ENCODE data around the gene WNT2B. TPM values are rescaled to one million over a fixed set of nuclear protein-coding genes. Genes with fewer than 3 reads are reported as not detected.
A peak's percentile ranks its signal among the peaks of the same experiment; 100 is the strongest.

Gene WNT2B
- total RNA-seq, 2 donors from 2014 or later: 4.3 to 5.9 TPM

DNA sequence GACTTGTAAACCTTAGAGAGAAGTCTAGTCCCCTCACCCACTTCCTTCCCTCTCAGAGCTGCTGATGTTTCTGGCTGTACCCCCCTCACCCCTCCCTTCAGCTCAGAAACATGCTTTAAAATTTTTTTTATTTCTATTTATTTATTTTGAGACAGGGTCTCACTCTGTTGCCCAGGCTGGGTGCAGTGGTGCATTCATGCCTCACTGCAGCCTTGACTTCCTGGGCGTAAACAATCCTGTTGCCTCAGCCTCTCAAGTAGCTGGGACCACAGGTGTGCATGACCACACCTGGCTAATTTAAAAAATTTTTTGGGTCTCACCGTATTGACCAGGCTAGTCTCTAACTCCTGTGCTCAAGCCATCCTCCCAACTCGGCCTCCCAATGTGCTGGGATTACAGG lies 2.9 kb upstream of the WNT2B start:
- no peaks in the 10 kb centered on the region for H3K36me3 ChIP-seq
- intact Hi-C loops (cut with DNase I): no loop called here
- no peak overlapping the region for H3K9ac ChIP-seq (ENCODE audit: low read depth in 2 of 2, low read length in 2 of 2)
- no peak overlapping the region for H3K27ac ChIP-seq
- no peak for DNase-seq
- no peaks in the 10 kb centered on the region for H3K9me3 ChIP-seq
- TF ChIP-seq, protein P1, sequence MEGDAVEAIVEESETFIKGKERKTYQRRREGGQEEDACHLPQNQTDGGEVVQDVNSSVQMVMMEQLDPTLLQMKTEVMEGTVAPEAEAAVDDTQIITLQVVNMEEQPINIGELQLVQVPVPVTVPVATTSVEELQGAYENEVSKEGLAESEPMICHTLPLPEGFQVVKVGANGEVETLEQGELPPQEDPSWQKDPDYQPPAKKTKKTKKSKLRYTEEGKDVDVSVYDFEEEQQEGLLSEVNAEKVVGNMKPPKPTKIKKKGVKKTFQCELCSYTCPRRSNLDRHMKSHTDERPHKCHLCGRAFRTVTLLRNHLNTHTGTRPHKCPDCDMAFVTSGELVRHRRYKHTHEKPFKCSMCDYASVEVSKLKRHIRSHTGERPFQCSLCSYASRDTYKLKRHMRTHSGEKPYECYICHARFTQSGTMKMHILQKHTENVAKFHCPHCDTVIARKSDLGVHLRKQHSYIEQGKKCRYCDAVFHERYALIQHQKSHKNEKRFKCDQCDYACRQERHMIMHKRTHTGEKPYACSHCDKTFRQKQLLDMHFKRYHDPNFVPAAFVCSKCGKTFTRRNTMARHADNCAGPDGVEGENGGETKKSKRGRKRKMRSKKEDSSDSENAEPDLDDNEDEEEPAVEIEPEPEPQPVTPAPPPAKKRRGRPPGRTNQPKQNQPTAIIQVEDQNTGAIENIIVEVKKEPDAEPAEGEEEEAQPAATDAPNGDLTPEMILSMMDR (IDR thresholded peaks at IDR 0.05): no peak
- H3K4me1 ChIP-seq: no peaks in the 10 kb centered on the region
- peaks cover 23% of the 10 kb centered on the region for H3K27me3 ChIP-seq
- no peak overlapping the region for H3K4me3 ChIP-seq

DNA sequence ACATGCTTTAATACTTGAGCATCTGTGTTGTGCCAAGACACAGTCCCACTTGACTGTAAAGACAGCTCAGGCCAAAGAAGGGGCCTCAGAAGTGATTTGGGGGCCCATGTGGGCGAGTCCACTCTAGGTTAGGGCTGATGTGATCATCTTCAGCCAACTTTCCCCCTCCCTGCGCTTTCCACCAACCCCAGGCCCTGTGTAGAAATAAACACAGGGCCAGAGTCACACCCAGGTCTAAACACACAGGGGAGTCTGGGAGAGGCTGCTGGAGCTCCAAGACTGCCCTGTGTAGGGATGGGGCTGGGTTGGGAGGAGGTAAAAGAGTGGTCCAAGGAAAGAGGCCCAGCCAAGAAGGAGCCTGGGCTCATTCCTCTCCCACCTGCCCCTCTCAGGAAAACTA lies 2.5 kb upstream of the WNT2B start:
- Histone ChIP-seq H3K9ac (ENCODE audit: low read depth in 2 of 2, low read length in 2 of 2) (no peak overlapping the region), H3K4me1 (no peaks in the 10 kb centered on the region), H3K27me3 (peaks cover 23% of the 10 kb centered on the region), H3K36me3 (no peaks in the 10 kb centered on the region), H3K9me3 (no peaks in the 10 kb centered on the region), H3K27ac (no peak overlapping the region), H3K4me3 (no peak overlapping the region)
- intact Hi-C loops (cut with DNase I): no loop called here
- no peak for DNase-seq
- TF ChIP-seq, protein P1 (IDR thresholded peaks at IDR 0.05): no peak

DNA sequence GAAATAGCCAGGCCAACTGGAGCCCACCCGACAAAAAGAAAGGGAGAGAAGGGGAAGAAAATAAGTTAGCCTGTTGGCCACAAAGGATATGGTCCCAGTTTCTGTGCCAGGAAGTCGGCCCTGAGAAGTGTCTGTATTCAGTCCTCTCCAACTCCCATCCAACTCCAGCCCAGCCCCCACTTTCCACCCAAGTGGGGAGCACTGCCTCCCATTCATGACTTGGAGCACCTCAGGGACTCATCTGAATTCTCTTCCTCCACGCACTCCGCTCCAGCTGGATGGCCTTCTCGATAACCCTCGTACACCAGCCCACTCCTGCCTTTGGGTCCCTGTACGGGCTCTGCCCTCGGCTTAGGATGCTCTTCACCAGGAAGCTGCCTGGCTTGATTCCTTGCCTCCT lies 2.0 kb upstream of the WNT2B start:
- Histone ChIP-seq H3K9me3 (no peaks in the 10 kb centered on the region), H3K36me3 (no peaks in the 10 kb centered on the region), H3K9ac (ENCODE audit: low read depth in 2 of 2, low read length in 2 of 2) (no peak overlapping the region), H3K27ac (no peak overlapping the region), H3K27me3 (peaks cover 23% of the 10 kb centered on the region), H3K4me1 (no peaks in the 10 kb centered on the region), H3K4me3 (no peak overlapping the region)
- TF ChIP-seq, protein P1 (IDR thresholded peaks at IDR 0.05): no peak
- intact Hi-C loops (cut with DNase I): no loop called here
- no peak for DNase-seq

DNA sequence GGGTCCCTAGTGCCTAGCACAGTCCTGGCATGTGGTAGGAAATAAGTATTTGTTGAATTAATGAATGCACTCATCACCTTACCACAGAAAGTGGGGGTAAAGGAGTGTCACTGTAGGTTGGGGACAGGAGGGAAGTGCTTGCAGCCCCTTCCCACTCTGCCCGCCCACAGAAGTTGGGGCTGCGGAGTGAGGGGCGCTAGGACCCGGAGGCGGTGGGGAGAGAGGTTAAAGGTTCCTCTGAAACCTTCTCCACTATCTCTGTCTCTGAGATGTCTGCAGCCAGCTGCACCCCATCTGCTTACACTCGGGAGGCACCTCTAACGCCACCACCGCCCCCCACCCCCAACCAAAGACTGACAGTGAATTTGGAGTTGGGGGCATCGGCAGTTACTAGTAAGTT lies 1.4 kb upstream of the WNT2B start:
- Histone ChIP-seq H3K9me3 (no peaks in the 10 kb centered on the region), H3K9ac (ENCODE audit: low read depth in 2 of 2, low read length in 2 of 2) (no peak overlapping the region), H3K27ac (no peak overlapping the region), H3K4me1 (no peaks in the 10 kb centered on the region), H3K36me3 (no peaks in the 10 kb centered on the region), H3K27me3 (peaks cover 23% of the 10 kb centered on the region), H3K4me3 (no peak overlapping the region)
- intact Hi-C loops (cut with DNase I): no loop called here
- DNase-seq: no peak
- TF ChIP-seq, protein P1 (IDR thresholded peaks at IDR 0.05): no peak

DNA sequence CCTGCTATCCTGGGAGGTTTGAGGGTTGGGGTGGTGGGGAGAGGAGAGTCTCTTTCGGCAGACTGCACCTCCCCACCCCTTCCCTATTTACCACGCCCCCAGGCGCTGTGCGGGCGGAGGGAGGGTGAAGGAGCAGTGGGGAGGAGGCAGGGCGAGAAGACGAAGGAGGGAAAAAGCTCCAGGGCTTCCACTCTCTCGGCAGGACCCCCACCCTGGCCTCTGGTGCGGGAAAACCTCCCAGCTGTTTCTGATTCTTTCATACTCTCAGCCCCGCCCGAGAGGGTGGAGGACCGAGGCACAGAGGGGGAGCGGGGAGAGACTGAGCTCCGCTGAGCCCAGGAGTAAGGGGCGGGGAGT lies 866 bp upstream of the WNT2B start:
- no peaks in the 10 kb centered on the region for H3K36me3 ChIP-seq
- peak overlapping the region in 1 of 2 donors; percentile 60 for H3K9ac ChIP-seq (ENCODE audit: low read depth in 2 of 2, low read length in 2 of 2)
- peak overlapping the region; percentile 68 for H3K4me3 ChIP-seq
- intact Hi-C loops (cut with DNase I): no loop called here
- peaks cover 23% of the 10 kb centered on the region for H3K27me3 ChIP-seq
- no peak overlapping the region for H3K27ac ChIP-seq
- DNase-seq: no peak
- TF ChIP-seq, protein P1 (IDR thresholded peaks at IDR 0.05): no peak
- no peaks in the 10 kb centered on the region for H3K9me3 ChIP-seq
- H3K4me1 ChIP-seq: no peaks in the 10 kb centered on the region
